ENCODE data around the gene ADARB2. TPM values are rescaled to one million over a fixed set of nuclear protein-coding genes. Genes with fewer than 3 reads are reported as not detected.
A peak's percentile ranks its signal among the peaks of the same experiment; 100 is the strongest.

The ADARB2 gene
- total and polyA plus RNA-seq, 4 donors, result 0.55 to 0.70 (median 0.59) TPM; not detected in 1

DNA sequence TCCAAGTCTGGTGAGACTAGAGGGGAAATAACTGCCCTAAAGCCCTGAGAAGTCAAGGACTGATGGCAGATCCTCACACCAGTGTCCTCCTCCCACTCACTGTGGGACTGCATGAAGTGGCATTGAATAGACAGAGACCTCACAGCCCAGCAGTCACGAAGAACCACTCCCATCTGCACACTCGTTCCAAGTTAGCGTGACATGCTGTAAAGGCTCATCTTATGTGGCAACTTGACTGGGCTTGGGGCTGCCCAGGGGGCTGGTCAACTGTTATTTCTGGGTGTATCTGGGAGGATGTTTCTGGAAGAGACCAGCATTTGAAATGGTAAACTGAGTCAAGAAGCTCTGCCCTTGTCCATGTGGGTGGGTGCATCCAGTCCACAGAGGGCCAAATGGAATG is 104.7 kb downstream of the ADARB2 start (continued):
- TF ChIP-seq, protein P1, sequence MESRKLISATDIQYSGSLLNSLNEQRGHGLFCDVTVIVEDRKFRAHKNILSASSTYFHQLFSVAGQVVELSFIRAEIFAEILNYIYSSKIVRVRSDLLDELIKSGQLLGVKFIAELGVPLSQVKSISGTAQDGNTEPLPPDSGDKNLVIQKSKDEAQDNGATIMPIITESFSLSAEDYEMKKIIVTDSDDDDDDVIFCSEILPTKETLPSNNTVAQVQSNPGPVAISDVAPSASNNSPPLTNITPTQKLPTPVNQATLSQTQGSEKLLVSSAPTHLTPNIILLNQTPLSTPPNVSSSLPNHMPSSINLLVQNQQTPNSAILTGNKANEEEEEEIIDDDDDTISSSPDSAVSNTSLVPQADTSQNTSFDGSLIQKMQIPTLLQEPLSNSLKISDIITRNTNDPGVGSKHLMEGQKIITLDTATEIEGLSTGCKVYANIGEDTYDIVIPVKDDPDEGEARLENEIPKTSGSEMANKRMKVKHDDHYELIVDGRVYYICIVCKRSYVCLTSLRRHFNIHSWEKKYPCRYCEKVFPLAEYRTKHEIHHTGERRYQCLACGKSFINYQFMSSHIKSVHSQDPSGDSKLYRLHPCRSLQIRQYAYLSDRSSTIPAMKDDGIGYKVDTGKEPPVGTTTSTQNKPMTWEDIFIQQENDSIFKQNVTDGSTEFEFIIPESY (IDR thresholded peaks at IDR 0.05), result no peak
- TF ChIP-seq RXRA (IDR thresholded peaks at IDR 0.05) (no peak), JUND (IDR thresholded peaks at IDR 0.05) (no peak), HNF4A (conservative IDR thresholded peaks at IDR 0.05) (no peak), FOXA1 (IDR thresholded peaks at IDR 0.05) (no peak), GABPA (IDR thresholded peaks at IDR 0.05 in 1 of 2, conservative IDR thresholded peaks at IDR 0.05 in 1 of 2) (no peak), RAD21 (IDR thresholded peaks at IDR 0.05) (no peak)
- TF ChIP-seq, protein P2, sequence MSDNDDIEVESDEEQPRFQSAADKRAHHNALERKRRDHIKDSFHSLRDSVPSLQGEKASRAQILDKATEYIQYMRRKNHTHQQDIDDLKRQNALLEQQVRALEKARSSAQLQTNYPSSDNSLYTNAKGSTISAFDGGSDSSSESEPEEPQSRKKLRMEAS (IDR thresholded peaks at IDR 0.05), result no peak

DNA sequence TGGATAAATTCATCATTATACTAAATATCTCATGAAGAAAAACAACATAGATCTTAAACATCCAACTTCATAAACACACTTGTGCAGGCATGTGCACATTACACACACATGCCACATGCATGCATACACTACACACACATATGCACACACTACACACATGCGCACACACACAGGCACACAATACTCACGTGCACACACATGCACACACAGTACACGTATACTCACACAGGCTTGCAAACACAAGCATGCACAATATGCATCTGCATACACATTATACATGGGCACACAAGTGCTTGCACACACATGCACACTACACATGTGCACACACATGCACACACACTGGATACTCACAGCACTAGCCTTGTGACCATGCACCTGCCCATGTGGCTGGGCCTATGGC is 105.2 kb downstream of the ADARB2 start:
- Histone ChIP-seq H3K36me3 (ENCODE audit: control insufficient read depth in 4 of 4, insufficient read depth in 3 of 4, low read depth in 1 of 4, low read length in 3 of 4) (no peaks in the 10 kb centered on the region), H3K27ac (ENCODE audit: low read depth in 1 of 2, low read length in 2 of 2) (no peak overlapping the region), H3K9me3 (ENCODE audit: control insufficient read depth in 4 of 4, low read length in 3 of 4) (no peaks in the 10 kb centered on the region), H3K4me1 (ENCODE audit: control insufficient read depth in 4 of 4, insufficient read depth in 4 of 4, low read length in 3 of 4) (no peaks in the 10 kb centered on the region), H3K27me3 (ENCODE audit: control insufficient read depth in 4 of 4, insufficient read depth in 4 of 4, low read length in 3 of 4) (peaks cover 0 to 14% (median 0%) of the 10 kb centered on the region in 4 donors), H3K4me3 (ENCODE audit: low read depth in 1 of 3, low read length in 3 of 3) (no peak overlapping the region), H3K9ac (ENCODE audit: low read depth in 1 of 2, low read length in 2 of 2) (no peak overlapping the region)
- 88% methylated on average over 3 of the region's 3 CpGs for whole genome bisulfite sequencing
- TF ChIP-seq EGR1 (IDR thresholded peaks at IDR 0.05; ENCODE audit: low read depth in 2 of 2) (no peak), HNF4G (IDR thresholded peaks at IDR 0.05) (no peak)
- no peak for DNase-seq (ENCODE audit: low spot score)

DNA sequence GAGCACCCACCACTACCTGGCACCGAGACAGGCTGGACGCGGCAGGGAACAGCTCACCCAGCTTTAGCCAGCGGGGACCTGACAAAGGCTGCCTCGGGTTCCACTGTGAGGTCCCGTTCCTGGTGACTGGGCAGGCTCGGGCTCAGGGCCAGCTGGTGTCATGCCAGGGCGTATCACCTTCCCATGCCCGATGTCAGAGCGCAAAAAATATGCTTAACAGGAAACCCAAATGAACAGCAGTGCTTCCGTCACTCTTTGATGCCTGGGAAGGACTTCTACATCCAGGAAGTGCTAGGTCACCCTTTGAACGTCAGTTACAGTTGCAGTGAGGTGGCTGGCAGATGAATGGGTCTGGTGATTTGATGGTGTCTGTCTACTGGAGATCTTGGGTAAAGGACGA is 106.0 kb downstream of the ADARB2 start:
- no peaks in the 10 kb centered on the region for H3K4me1 ChIP-seq (ENCODE audit: control insufficient read depth in 4 of 4, insufficient read depth in 4 of 4, low read length in 3 of 4)
- H3K9me3 ChIP-seq (ENCODE audit: control insufficient read depth in 4 of 4, low read length in 3 of 4), result no peaks in the 10 kb centered on the region
- peak; percentile 22 for DNase-seq (ENCODE audit: low spot score)
- no peak overlapping the region for H3K9ac ChIP-seq (ENCODE audit: low read depth in 1 of 2, low read length in 2 of 2)
- no peak overlapping the region for H3K27ac ChIP-seq (ENCODE audit: low read depth in 1 of 2, low read length in 2 of 2)
- peaks cover 0 to 14% (median 0%) of the 10 kb centered on the region in 4 donors for H3K27me3 ChIP-seq (ENCODE audit: control insufficient read depth in 4 of 4, insufficient read depth in 4 of 4, low read length in 3 of 4)
- H3K36me3 ChIP-seq (ENCODE audit: control insufficient read depth in 4 of 4, insufficient read depth in 3 of 4, low read depth in 1 of 4, low read length in 3 of 4), result no peaks in the 10 kb centered on the region
- WGBS, result 85% methylated on average over 13 of the region's 13 CpGs
- no peak overlapping the region for H3K4me3 ChIP-seq (ENCODE audit: low read depth in 1 of 3, low read length in 3 of 3)
- TF ChIP-seq TAF1 (conservative IDR thresholded peaks at IDR 0.05), result no peak
- TF ChIP-seq EGR1 (IDR thresholded peaks at IDR 0.05; ENCODE audit: low read depth in 2 of 2), result no peak
- TF ChIP-seq, protein P1 (IDR thresholded peaks at IDR 0.05), result no peak
- TF ChIP-seq, protein P2 (IDR thresholded peaks at IDR 0.05), result no peak
- TF ChIP-seq, protein P3, sequence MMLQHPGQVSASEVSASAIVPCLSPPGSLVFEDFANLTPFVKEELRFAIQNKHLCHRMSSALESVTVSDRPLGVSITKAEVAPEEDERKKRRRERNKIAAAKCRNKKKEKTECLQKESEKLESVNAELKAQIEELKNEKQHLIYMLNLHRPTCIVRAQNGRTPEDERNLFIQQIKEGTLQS (IDR thresholded peaks at IDR 0.05), result no peak
- TF ChIP-seq, protein P4, sequence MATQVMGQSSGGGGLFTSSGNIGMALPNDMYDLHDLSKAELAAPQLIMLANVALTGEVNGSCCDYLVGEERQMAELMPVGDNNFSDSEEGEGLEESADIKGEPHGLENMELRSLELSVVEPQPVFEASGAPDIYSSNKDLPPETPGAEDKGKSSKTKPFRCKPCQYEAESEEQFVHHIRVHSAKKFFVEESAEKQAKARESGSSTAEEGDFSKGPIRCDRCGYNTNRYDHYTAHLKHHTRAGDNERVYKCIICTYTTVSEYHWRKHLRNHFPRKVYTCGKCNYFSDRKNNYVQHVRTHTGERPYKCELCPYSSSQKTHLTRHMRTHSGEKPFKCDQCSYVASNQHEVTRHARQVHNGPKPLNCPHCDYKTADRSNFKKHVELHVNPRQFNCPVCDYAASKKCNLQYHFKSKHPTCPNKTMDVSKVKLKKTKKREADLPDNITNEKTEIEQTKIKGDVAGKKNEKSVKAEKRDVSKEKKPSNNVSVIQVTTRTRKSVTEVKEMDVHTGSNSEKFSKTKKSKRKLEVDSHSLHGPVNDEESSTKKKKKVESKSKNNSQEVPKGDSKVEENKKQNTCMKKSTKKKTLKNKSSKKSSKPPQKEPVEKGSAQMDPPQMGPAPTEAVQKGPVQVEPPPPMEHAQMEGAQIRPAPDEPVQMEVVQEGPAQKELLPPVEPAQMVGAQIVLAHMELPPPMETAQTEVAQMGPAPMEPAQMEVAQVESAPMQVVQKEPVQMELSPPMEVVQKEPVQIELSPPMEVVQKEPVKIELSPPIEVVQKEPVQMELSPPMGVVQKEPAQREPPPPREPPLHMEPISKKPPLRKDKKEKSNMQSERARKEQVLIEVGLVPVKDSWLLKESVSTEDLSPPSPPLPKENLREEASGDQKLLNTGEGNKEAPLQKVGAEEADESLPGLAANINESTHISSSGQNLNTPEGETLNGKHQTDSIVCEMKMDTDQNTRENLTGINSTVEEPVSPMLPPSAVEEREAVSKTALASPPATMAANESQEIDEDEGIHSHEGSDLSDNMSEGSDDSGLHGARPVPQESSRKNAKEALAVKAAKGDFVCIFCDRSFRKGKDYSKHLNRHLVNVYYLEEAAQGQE (IDR thresholded peaks at IDR 0.05), result no peak
- no peak for TF ChIP-seq FOXA1 (IDR thresholded peaks at IDR 0.05)
- no peak for TF ChIP-seq JUND (IDR thresholded peaks at IDR 0.05)
- TF ChIP-seq RXRA (IDR thresholded peaks at IDR 0.05), result no peak
- no peak for TF ChIP-seq RAD21 (IDR thresholded peaks at IDR 0.05)
- TF ChIP-seq FOXA2 (IDR thresholded peaks at IDR 0.05), result no peak
- TF ChIP-seq, protein P5, sequence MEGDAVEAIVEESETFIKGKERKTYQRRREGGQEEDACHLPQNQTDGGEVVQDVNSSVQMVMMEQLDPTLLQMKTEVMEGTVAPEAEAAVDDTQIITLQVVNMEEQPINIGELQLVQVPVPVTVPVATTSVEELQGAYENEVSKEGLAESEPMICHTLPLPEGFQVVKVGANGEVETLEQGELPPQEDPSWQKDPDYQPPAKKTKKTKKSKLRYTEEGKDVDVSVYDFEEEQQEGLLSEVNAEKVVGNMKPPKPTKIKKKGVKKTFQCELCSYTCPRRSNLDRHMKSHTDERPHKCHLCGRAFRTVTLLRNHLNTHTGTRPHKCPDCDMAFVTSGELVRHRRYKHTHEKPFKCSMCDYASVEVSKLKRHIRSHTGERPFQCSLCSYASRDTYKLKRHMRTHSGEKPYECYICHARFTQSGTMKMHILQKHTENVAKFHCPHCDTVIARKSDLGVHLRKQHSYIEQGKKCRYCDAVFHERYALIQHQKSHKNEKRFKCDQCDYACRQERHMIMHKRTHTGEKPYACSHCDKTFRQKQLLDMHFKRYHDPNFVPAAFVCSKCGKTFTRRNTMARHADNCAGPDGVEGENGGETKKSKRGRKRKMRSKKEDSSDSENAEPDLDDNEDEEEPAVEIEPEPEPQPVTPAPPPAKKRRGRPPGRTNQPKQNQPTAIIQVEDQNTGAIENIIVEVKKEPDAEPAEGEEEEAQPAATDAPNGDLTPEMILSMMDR (IDR thresholded peaks at IDR 0.05; ENCODE audit: low read depth, low read length, missing input control), result no peak
- no peak for TF ChIP-seq HNF4A (conservative IDR thresholded peaks at IDR 0.05)
- no peak for TF ChIP-seq SP1 (IDR thresholded peaks at IDR 0.05)
- TF ChIP-seq HNF4G (IDR thresholded peaks at IDR 0.05), result no peak
